ENCODE results near the gene PIMREG.

- no peak for TF ChIP-seq CTCF (IDR thresholded peaks at IDR 0.05)
- no peak for TF ChIP-seq POLR2A (IDR thresholded peaks at IDR 0.05)
Observed at GRCh38 chr17:6491071-6491700, 46.9 kb downstream of the PIMREG start.
